Stomach smooth muscle (tissue), 2 donors: ENCODE results near the gene SNAP29.
"Not testable (repeated sequence)": the region's sequence is repeated elsewhere in the genome, so short reads cannot be mapped to it uniquely, and the experiment has no call there.

Experiments used
- H3K27ac ChIP-seq: one replicate; pipeline ENCODE4 v1.7.0; 2013; ENCODE audit warnings: mild to moderate bottlenecking, low read length, inconsistent platforms
- H3K27me3 ChIP-seq, 2 donors: one replicate each; pipeline ENCODE4 v1.7.0; 2013; ENCODE audit warnings: low read length in 2 of 2; ENCODE audit not compliant: insufficient read depth in 2 of 2, control insufficient read depth in 1 of 2
- H3K36me3 ChIP-seq, 2 donors: one replicate each; pipeline ENCODE4 v1.7.0; 2013; ENCODE audit warnings: low read length in 2 of 2; ENCODE audit not compliant: control insufficient read depth in 2 of 2, insufficient read depth in 2 of 2
- H3K4me1 ChIP-seq: one replicate; pipeline ENCODE4 v1.7.0; 2013; ENCODE audit warnings: low read length; ENCODE audit not compliant: control insufficient read depth, insufficient read depth
- H3K4me3 ChIP-seq, 2 donors: one replicate each; pipeline ENCODE4 v1.7.0; 2013; ENCODE audit warnings: low read length in 2 of 2
- H3K9ac ChIP-seq, 2 donors: one replicate each; pipeline ENCODE4 v1.7.0; 2013; ENCODE audit warnings: low read length in 2 of 2, mild to moderate bottlenecking in 1 of 2
- H3K9me3 ChIP-seq, 2 donors: one replicate each; pipeline ENCODE4 v1.7.0; 2013; ENCODE audit warnings: low read length in 2 of 2; ENCODE audit not compliant: control insufficient read depth in 2 of 2
- donor health status: healthy.
- donor health status: Pancreatic carcinoma.

Gene SNAP29

GRCh38 chr22:20935780-20936539 lies 77.2 kb downstream of the SNAP29 start:
- H3K4me1 ChIP-seq, result peaks cover 15% of the 10 kb centered on the region
- not testable (repeated sequence) for H3K36me3 ChIP-seq

GRCh38 chr22:20937031-20937793 lies 78.4 kb downstream of the SNAP29 start:
- Histone ChIP-seq H3K4me3 (no peak overlapping the region), H3K27ac (no peak overlapping the region), H3K9me3 (no peaks in the 10 kb centered on the region), H3K27me3 (no peaks in the 10 kb centered on the region), H3K4me1 (peaks cover 15% of the 10 kb centered on the region), H3K36me3 (peaks cover 3 to 4% of the 10 kb centered on the region in 2 donors), H3K9ac (peak overlapping the region in 1 of 2 donors; percentile 55)

More at GRCh38 chr22:20935780-20936539, 77.2 kb downstream of the SNAP29 start:
- not testable (repeated sequence) for H3K27me3 ChIP-seq, H3K9me3 ChIP-seq, H3K9ac ChIP-seq, H3K27ac ChIP-seq, H3K4me3 ChIP-seq

DNA sequence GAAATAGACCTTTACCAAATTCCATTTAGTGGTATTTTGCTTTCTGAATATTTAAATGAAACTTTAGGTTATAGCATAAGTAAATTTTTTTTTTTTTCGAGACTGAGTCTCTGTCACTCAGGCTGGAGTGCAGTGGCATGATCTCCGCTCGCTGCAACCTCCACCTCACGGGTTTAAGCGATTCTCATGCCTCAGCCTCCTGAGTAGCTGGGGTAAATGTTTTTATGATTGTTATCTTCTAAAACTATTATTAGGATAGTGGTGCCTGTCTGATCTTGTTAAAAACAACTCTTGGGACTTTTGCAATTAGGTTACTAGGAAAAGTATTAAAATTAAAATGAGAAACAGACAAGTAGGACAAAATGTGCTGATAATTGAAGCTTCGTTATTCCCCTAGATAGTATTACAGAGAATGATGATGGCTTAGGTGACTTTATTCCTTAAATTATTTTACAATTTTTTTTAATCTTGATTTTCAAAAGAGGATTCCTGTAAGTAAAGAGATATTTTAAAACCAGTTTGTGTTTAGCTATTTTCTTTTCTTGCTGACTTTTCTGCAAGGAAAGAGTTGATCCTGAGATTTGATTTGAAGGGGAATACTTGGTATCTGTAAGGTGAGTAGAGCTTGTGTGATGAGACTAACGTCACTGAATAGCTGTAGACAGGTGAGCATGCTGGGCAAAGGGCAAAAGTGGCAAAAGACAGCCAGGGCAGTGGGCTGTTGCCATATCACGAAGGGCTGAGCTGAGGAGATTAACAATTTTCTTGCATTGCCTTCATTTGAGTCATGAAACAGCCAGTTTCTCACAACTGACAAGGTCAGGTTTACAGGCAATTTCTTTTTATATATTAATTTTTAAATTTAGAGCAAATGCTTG lies 79.2 kb downstream of the SNAP29 start:
- Histone ChIP-seq H3K9ac (no peak overlapping the region), H3K27ac (no peak overlapping the region), H3K9me3 (no peaks in the 10 kb centered on the region), H3K27me3 (no peaks in the 10 kb centered on the region), H3K4me1 (peaks cover 15% of the 10 kb centered on the region), H3K36me3 (peaks cover 3 to 4% of the 10 kb centered on the region in 2 donors), H3K4me3 (no peak overlapping the region)

DNA sequence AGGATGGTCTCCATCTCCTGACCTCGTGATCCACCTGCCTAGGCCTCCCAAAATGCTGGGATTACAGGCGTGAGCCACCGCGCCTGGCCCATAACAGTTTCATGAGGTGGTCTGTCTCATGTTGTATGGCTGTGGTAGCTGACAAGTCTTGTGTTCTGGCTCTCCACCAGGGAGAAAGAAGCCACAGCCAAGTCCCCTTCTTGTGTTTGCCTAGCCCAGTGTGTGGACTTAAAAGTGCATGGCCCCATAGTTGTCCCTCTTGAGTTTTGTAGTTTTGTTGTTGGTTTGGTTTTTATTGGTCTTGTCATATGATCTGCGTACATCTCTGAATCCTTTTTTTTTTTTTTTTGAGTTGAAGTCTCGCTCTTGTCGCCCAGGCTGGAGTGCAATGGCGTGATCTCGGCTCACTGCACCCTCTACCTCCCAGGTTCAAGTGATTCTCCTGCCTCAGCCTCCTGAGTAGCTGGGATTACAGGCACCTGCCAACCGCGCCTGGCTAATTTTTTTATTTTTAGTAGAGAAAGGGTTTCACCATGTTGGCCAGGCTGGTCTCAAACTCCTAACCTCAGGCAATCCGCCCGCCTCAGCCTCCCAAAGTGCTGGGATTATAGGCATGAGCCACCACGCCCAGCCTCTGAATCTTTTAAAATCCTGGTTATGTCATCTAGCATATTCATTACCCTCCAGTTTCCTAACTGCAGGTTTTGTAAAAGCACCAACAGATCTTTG lies 80.8 kb downstream of the SNAP29 start:
- H3K9me3 ChIP-seq, H3K4me3 ChIP-seq, H3K27me3 ChIP-seq, H3K36me3 ChIP-seq, H3K9ac ChIP-seq, H3K27ac ChIP-seq: not testable (repeated sequence)
- peaks cover 16% of the 10 kb centered on the region for H3K4me1 ChIP-seq

GRCh38 chr22:20940186-20940651 lies 81.4 kb downstream of the SNAP29 start:
- no peak overlapping the region for H3K27ac ChIP-seq
- H3K4me3 ChIP-seq, result no peak overlapping the region
- H3K36me3 ChIP-seq, result no peaks in the 10 kb centered on the region
- H3K4me1 ChIP-seq, result peaks cover 18% of the 10 kb centered on the region
- no peak overlapping the region for H3K9ac ChIP-seq
- no peaks in the 10 kb centered on the region for H3K27me3 ChIP-seq
- no peaks in the 10 kb centered on the region for H3K9me3 ChIP-seq
